H1 (cell line): Measurements from ENCODE around the gene FBN2.

Experiments used
- BRCA1 ChIP-seq: IDR thresholded peaks from 2 replicates; pipeline ENCODE4 v1.6.1; 2012; ENCODE audit warnings: low read depth, low read length, improper control_type of control experiment
- CEBPB ChIP-seq: IDR thresholded peaks from 2 replicates; pipeline ENCODE4 v1.6.1; 2012; ENCODE audit warnings: low read depth, low read length
- CTCF ChIP-seq, 3 experiments: IDR thresholded peaks; 1 replicate in 2 of 3; 2 replicates in 1 of 3; pipeline versions ENCODE4 v1.5.1 to v1.6.1; 2011; ENCODE audit warnings: low read length in 3 of 3, mild to moderate bottlenecking in 3 of 3, inconsistent platforms in 2 of 3, low read depth in 1 of 3, moderate library complexity in 1 of 3; ENCODE audit not compliant: insufficient read depth in 1 of 3; ENCODE audit errors: control extremely low read depth in 1 of 3
- EZH2 ChIP-seq: fragments of 200-600 bp; sonication (generic); IDR thresholded peaks from 2 replicates; pipeline ENCODE4 v1.7.1; 2012; ENCODE audit warnings: low read depth, mild to moderate bottlenecking, moderate library complexity, low read length, inconsistent platforms; ENCODE audit not compliant: severe bottlenecking
- FOSL1 ChIP-seq: IDR thresholded peaks from 2 replicates; pipeline ENCODE4 v1.6.1; 2011; ENCODE audit warnings: mild to moderate bottlenecking, low read depth, low read length, moderate library complexity; ENCODE audit not compliant: insufficient read depth
- GABPA ChIP-seq: IDR thresholded peaks from 2 replicates; pipeline ENCODE4 v1.6.1; 2011; ENCODE audit warnings: mild to moderate bottlenecking, low read length, moderate library complexity, borderline replicate concordance; ENCODE audit not compliant: insufficient read depth
- NANOG ChIP-seq: IDR thresholded peaks from 2 replicates; pipeline ENCODE4 v1.6.1; 2011; ENCODE audit warnings: low read length, low read depth, mild to moderate bottlenecking, inconsistent platforms; ENCODE audit not compliant: insufficient read depth, poor library complexity, severe bottlenecking
- POLR2A ChIP-seq, 2 experiments: IDR thresholded peaks; 1 replicate in 1 of 2; 2 replicates in 1 of 2; pipeline ENCODE4 v1.6.1; 2011; ENCODE audit warnings: low read depth in 2 of 2, low read length in 2 of 2, mild to moderate bottlenecking in 2 of 2; ENCODE audit errors: control extremely low read depth in 1 of 2
- POLR2AphosphoS5 ChIP-seq: IDR thresholded peaks from 2 replicates; pipeline ENCODE4 v1.6.1; 2011; ENCODE audit warnings: low read depth, low read length
- RFX5 ChIP-seq: IDR thresholded peaks from 2 replicates; pipeline ENCODE4 v1.6.1; 2011; ENCODE audit warnings: low read depth, low read length, improper control_type of control experiment, borderline replicate concordance
- SP1 ChIP-seq: IDR thresholded peaks from 2 replicates; pipeline ENCODE4 v1.6.1; 2011; ENCODE audit warnings: low read depth, low read length
- TAF1 ChIP-seq: IDR thresholded peaks from 2 replicates; pipeline ENCODE4 v1.6.1; 2011; ENCODE audit warnings: mild to moderate bottlenecking, low read depth, low read length
- TBP ChIP-seq: IDR thresholded peaks from 2 replicates; pipeline ENCODE4 v1.6.1; 2011; ENCODE audit warnings: low read depth, low read length, improper control_type of control experiment
- TCF12 ChIP-seq: IDR thresholded peaks from 2 replicates; pipeline ENCODE4 v1.6.1; 2011; ENCODE audit warnings: low read depth, mild to moderate bottlenecking, low read length

GRCh38 chr5:128527077-128527476 is 11.0 kb downstream of the FBN2 start:
- no peak for TF ChIP-seq CTCF (IDR thresholded peaks at IDR 0.05; ENCODE audit: control extremely low read depth in 1 of 3, insufficient read depth in 1 of 3, low read depth in 1 of 3, low read length in 3 of 3)
- TF ChIP-seq FOSL1: no peak
- TF ChIP-seq SP1: no peak
- TF ChIP-seq BRCA1: no peak
- TF ChIP-seq TBP: no peak
- TF ChIP-seq POLR2AphosphoS5: no peak
- TF ChIP-seq EZH2: no peak
- TF ChIP-seq POLR2A (IDR thresholded peaks at IDR 0.05; ENCODE audit: control extremely low read depth in 1 of 2, low read depth in 2 of 2, low read length in 2 of 2): no peak
- no peak for TF ChIP-seq GABPA
- TF ChIP-seq TAF1: no peak
- no peak for TF ChIP-seq CEBPB
- TF ChIP-seq TCF12: no peak
- TF ChIP-seq NANOG: no peak
- TF ChIP-seq RFX5: no peak
